CMK (cell line): ENCODE results near the gene NHP2.
A peak's percentile ranks its signal among the peaks of the same experiment; 100 is the strongest.
"Not testable (repeated sequence)": the region's sequence is repeated elsewhere in the genome, so short reads cannot be mapped to it uniquely, and the experiment has no call there.

ENCODE experiments used
- DNase-seq: peaks from one replicate; pipeline ENCODE4 v3.0.0-alpha.2; 2010; ENCODE audit warnings: low read depth

Gene NHP2

DNA sequence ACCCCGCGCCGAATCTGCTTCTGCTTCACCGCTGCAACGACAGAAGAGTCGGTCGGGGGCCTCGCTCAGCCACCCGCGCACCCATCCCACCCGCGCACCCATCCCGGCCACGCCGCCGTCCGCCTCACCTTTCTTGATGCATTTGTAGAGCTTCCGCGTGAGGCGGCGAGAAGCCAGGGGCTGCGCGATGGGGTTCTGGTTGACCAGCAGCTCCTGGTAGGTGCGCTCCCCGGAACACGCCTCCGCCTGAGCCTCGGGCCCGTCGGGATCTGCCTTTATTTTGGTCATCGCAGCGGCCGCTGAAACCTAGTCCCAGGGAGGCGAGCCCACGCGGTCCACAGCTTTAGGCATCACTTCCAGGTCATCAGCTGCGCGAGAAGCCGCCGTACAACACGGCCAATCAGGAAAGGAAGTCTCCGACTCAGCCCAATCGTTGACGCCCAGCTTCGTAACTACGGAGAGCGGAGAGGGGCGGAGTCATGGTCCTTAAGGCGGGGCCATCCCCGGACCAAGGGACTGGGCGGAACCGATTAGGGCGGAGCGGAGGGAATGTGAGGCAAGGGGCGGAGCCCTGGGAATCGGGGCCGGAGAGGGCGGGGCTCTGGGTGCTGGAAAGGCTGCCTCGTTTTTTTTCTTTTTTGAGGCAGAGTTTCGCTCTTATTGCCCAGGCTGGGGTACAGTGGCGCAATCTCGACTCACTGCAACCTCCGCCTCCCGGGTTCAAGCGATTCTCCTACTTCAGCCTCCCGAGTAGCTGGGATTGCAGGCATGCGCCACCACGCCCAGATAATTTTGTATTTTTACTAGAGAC lies at the start of gene NHP2:
TSS of gene NHP2 (minus strand) at position 356 of the 811 bp plus-strand sequence. CDS start at position 288, 68 bp downstream.
- peak; percentile 94 for DNase-seq

DNA sequence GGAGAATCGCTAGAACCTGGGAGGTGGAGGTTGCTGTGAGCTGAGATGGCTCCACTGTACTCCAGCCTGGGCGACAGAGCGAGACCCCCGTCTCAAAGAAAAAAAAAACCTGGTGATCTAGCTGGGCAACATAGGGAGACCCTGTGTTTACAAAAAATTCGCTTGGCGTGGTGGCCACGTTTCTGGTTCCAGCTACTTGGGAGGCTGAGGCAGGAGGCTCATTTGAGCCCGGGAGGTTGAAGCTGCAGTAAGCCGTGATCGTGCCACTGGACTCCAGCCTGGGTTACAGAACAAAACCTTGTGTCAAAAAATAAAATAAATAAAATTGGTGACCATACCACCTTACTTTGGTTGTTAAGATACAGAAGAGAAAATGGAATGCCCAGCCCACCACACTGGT lies 48.9 kb upstream of the NHP2 start:
- DNase-seq, result no peak

DNA sequence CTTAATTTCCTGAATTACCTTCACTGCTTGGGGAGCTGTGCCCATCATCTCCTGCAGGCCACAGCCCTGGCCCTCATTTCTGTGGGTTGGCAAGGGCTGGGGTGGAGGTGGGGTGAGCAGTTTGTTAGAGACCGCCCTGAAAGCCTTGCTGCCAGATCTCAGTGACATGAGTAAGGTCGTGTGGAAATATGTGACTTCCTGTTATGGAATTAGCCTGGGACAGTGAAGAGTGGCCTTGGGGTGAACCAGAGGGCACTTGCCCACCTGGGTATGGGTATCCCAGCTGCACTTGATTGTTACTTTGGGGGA lies 48.2 kb upstream of the NHP2 start:
- no peak for DNase-seq

DNA sequence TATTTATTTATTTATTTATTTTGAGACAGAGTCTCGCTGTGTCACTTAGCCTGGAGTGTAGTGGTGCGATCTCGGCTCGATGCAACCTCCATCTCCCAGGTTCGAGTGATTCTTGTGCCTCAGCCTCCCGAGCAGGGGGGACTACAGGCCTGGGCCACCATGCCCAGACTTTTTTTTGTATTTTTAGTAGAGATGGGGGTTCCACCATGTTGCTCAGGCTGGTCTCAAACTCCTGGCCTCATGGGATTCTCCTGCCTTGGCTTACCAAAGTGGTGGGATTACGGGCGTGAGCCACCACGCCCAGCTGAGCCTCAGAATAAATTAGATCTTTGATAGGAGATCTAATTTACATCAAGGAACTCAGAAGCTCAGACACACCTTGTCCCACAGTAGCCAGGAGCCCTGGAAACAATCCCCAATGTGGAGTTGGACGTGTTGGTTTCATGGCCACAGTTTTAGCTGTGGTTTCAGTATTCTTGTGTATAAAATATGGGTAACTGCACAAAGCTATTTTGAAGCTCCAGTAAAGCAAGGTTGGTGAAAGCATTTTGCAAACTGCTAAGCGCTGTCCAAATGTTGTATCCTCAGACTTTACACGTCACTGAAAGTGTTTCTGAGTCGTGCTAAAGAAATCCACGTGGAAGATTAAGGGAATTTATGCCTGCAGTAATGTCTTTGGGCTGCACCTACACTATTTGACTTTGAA lies 47.7 kb upstream of the NHP2 start:
- DNase-seq, result no peak

DNA sequence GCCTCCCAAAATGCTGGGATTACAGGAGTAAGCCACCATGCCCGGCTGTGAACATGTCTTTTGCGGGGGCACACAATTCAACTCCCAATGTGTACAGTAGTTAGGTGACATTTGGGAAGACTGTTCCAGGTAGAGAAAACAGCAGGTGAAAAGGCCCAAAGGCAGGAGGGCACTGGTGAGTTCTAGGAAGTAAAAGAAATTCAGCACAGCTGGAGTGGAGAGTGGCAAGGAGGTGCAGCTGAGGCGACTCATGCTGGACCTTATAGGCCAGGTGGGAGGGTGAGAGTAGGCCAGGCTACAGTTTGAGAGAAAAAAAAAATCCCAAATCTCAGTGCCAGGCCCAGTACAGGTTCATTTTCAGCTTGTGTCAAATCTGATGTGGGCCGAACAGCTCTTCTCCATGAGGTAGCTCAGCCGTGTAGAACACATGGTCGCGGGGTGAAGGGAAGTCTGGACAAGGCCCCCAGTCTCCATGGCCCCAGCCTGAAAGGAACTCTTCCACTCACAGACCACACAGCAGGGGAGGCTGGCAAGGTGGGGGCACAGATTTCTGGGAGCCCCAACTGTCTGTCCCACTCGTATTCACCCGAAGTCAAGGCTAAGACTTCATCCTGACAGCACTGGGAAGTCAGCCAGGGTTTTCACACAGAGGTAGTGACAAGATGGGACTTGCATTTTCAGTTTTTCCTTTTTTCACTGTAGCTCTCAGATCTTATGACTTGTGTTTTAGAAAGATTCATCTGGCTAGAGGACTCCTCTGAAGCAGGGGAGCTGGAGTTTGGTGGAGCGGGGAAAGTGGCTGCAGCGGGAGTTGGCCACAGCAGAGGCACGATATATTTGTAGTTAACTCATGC lies 46.1 kb upstream of the NHP2 start:
- DNase-seq, result no peak

DNA sequence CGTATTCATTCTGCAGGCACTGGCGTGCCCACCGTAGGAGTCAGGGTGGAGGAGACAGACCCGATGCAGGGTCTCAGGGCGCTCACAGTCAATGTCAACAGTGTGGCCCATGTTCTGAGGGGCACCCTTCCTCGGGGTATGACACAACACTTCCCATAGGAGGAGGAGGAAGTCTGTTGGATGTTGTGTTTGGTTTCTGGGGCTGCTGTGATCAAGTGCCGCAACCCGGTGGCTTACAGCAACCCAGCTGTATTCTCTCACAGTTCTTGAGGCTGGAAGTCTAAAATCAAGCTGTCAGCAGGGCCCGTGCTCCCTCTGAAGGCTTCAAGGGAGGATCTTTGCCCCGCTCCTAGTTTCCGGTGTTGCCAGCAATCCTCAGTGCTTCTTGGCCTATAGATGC lies 45.0 kb upstream of the NHP2 start:
- no peak for DNase-seq

DNA sequence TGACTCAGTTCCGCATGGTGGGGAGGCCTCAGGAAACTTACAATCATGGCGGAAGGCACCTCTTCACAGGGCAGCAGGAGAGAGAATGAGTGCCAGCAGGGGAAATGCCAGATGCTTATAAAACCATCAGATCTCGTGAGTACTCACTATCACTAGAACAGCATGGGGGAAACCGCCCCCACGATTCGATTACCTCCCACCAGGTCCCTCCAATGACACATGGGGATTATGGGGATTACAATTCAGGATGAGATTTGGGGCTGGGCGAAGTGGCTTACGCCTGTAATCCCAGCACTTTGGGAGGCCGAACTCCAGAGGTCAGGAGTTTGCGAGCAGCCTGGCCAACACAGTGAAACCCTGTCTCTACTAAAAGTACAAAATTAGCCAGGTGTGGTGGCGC lies 44.5 kb upstream of the NHP2 start:
- DNase-seq, result not testable (repeated sequence)

DNA sequence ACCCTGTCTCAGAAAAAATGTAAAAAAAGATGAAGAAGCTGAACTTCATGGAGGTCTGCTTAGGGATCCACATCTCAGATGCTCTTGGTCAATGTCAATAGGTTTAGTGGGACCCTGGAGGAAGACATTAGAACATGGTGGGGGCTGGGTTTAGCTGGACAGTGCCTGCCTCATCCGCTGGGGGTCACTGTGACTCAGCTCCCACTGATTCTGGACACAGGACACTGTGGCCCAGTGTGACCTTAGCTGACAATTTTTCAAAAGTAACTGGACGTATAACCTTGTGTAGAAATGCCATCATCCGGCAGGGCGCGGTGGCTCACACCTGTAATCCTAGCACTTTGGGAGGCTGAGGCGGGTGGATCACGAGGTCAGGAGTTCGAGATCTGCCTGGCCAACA lies 43.3 kb upstream of the NHP2 start:
- no peak for DNase-seq

DNA sequence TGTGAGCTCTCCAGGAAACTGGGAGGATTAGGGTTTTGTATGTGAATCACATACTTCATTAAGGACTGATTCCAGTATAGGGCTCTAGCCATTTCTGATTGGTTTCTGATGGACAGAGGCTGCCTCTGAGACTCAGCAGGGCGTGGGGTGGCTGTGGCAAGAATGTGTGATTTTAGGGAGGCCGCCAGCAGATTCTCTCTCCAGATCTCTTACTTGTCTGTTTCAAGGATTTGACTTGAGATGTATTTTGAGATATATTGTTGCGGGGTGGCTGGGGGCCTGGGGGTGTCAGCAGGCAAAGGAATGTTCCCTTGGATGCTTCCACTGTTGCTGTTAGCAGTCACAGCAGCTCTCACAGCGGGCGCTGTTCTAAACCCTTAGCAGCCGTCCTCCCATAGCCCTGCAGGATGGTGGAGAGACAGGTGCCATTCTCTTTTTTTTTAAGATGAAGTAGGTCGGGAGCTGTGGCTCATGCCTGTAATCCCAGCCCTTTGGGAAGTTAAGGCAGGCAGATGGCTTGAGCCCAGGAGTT lies 42.7 kb upstream of the NHP2 start:
- DNase-seq, result no peak

DNA sequence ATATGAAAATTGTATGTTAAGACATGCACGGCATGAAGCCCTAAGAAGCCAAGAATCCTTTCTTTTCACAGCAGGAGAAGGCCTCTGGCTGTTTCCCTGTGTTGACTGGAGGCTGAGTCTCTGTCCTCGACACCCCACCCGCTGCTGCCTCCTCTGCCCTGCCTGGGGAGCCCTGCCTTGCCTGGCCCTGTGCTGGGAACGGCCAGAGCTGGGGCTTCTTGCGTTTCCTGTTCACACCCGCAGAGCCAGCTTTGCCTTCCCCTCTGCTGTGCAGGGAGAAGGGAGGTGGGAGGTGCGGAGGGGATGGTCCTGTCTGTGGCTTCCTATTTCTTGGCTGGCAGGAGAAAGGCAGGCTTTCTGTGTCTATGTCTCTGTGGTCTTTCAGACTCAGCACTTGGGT lies 40.3 kb upstream of the NHP2 start:
- no peak for DNase-seq

DNA sequence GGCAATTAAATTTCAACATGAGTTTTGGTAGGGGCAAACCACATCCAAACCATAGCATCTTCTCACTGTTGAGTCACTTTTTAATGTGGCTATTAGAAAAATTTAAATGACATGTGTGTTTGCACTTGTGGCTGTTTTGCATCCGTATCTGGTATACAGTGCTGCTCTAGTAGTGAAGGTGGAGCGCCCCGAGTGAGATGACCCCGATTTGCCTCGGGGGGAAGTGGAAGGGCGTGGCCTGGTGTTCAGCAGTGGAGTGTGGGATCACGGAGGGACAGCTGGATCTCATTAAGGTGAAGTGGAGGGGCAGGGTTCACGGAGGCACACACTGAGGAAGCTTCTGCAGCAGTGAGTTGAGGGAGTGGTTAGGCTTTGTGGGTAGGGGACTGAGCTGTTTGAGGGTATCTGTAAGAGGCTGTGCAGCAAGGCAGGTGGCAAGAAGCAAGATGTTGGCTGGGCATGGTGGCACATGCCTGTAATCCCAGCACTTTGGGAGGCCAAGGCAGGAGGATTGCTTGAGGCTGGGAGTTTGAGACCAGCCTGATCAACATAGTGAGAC lies 39.6 kb upstream of the NHP2 start:
- no peak for DNase-seq

DNA sequence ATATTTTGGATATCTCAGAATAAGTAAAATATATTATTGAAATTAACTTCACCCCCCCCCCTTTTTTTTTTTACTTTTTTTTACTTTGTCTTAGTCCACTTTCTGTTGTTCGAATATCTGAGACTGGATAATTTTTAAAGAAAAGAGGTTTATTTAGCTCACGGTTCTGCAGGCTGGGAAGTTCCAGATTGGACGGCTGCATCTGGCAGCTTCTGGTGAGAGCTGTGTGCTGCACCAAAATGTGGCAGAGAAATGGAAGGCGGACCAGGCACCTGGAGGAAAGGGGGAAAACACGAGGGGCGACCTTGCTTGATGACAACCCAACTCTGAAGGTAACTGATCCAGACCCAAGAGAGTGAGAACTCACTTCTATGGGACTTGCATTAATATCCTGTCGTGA lies 39.1 kb upstream of the NHP2 start:
- no peak for DNase-seq

DNA sequence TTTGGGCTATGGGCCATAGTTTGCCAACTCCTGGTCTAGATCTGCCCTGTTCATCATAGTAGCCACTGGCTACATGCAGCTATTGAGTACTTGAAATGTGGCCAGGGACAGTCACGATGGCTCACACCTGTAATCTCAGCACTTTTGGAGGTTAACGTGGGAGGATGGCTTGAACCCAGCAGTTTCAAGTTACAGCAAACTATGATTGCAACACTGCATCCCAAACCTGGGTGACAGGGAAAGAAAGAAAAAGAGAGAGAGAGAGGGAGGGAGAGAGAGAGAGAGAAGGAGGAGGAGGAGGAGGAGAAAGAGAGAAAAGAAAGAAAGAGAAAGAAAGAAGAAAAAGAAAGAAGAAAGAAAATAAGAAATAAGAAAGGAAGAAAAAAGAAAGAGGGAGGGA lies 38.6 kb upstream of the NHP2 start:
- DNase-seq, result no peak

DNA sequence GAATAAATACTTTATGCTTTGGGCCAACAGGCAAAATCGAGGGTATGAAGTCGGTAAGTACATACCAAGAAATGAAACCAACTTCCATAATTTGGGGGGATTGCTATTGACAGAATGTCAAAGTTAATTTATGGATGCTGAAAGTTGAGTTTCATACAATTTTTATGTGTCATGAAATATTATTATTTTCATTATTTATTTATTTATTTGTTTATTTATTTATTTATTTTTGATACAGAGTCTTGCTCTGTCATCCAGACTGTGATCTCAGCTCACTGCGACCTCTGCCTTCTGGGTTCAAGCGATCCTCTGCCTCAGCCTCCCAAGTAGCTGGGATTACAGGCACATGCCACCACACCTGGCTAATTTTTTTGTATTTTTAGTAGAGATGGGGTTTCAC lies 38.0 kb upstream of the NHP2 start:
- no peak for DNase-seq

DNA sequence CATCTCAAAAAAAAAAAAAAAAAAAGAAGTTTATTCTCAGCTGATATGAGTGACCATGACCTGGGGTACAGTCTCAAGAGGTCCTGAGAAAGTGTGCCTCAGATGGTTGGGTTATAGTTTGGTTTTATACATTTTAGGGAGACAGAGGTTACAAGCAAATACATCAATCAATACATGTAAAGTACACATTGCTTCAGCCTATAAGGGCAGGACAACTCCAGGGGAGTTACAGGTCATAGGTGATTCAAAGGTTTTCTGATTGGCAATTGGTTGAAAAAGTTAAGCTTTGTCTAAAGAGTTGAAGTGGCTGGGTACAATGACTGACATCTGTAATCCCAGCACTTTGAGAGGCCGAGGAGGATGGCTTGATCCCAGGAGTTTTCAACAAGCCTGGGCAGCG lies 35.7 kb upstream of the NHP2 start:
- no peak for DNase-seq

DNA sequence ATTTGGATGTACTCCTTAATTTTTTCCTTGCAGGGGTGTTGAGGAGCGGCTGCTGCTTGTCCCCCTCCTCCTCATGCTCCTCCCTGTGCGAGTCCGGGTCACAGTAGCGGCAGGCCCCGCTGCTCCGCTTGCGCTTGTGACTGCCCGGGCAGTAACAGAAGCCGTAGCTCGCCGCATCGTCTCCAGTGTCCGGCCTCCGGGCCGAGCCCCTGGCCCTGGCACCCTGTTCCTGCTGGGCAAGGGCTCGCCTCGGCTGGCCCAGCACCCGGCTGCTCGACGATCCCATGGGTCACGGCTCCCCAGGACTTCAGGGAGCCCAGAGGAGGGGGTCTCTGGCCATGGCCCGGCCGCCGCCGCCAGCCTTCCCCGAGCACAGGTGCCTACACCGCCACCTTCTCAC lies 33.3 kb upstream of the NHP2 start, which contains the start of gene GMCL2:
TSS of gene GMCL2 (minus strand) at position 358 of the 400 bp plus-strand sequence. CDS start at position 286, 72 bp downstream.
- no peak for DNase-seq

DNA sequence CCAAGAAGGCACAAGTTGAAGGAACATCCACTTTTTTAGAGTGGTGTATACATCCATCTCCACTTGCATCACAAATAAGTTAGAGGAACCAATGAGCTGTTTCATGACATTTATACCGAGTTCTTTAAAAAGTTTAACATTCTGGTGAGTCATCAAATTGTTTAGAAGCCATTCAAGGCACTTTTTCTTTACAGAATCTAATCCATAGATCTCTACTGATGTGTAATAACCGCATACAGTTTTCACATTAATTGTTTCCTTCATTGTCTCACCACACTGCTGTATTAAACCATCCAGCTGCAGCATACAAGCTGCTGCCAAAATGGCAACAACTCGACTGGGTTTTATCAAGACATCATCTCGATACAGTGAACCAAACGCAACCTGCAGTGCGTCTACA lies 32.7 kb upstream of the NHP2 start:
- no peak for DNase-seq

DNA sequence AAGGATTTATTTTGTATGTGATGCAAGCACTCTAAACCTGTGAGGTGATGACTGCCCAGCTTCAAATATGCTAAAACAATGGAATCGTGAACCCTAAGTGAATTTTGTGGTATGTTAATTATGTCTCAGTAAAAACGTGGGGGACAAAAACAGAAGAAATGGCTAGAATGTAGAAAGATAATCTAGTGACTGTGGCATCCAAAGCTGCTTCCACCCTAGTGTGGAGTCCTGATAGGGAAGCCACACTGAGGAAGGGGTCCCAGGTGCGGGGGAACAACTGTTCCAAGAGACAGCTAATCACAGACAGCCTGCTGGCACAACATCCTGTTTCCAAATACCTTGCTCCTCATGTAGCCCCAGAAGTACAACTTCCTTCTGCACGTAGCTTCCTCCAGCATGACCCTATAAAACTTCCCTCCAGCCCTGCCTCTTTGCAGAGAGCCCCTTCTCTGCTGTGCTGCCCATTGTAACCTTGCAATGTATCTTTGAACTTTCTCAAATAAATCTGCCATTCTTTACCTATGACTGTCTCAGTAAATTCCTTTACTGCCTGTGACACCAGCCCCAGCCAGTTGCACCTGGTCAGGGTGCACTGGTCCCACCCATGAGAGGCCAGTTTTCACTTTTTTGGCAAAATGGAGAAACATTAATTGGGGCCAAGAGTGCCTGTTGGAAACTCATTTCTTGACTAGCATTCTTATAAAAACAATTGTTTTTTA lies 28.6 kb upstream of the NHP2 start:
- DNase-seq, result peak; percentile 91

DNA sequence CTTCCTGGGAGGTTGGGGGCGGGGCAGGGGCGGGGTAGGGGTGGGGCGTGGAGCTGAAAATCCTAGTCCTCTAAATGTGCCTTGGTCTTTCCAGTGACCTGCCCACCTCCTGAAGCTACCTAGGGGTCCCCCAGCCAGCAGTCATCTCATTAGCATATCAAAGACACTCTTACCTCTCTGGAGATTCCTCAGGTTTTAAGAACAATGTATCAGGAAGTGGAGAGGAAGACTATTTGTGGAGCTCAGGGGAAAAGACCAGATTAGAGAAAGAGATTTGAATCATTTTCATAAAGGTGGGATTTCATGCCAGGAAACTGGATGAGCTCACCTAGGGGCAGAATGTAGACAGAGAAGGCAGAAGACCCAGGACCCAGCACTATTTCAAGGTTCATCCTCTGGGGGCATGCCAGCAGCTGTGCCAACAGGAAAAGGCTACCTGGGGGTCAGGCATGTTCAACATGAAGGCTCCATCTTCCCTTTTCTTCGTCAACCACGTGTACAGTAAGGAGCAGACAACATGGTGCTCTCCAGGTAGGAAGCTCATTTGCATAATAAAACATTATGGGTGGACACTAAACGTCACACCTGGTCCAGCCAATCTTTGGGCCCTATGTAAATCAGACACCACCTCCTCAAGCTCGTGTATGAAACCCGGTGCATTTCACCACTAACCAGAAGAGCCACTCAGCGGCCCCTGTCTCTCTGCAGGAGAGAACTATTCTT lies 26.6 kb upstream of the NHP2 start:
- no peak for DNase-seq

DNA sequence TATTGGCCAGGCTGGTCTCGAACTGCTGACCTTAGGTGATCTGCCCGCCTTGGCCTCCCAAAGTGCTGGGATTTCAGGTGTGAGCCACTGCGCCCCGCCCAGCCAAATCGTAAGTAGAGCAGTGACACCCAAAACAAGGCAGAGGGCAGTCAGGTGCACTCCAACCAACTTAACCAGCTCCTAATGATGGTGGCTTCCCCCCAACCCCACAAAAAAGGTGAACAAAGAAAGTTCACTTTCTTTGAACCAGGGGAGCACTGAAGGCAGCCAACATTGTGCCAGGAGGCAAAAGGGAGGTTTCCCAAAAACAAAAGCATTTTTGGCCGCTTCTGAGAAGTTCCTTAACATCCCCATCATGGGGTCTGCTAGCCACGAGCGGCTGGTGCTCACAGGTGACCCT lies 23.9 kb upstream of the NHP2 start:
- no peak for DNase-seq

DNA sequence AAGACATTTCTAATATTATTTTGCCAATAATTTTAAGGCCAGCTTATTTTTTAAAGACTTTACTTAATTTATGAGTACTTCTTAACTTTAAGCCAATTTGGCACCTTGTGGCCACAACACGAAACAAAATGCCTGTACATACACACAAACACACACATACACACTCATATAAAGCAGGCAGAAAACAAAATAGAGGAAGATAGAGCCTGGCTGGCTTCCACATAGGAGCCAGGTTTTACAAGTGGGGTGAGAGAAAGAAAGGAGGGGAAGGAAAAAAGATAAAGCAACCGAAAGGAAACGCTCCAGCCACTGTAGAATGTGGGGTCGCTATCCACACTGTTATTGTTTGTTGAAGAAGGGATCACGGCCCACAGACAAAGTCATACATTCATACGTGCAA lies 23.1 kb upstream of the NHP2 start:
- no peak for DNase-seq
